NCI-H1930 (cell line): ENCODE measurements around the gene ZNF775.

Experiments
- DNase-seq, 2 experiments: peaks; one replicate each; lab custom pipeline; 2025; lab: John Stamatoyannopoulos, UW

Gene ZNF775

GRCh38 chr7:150368884-150369747, 10.0 kb upstream of the ZNF775 start:
- no peak for DNase-seq

GRCh38 chr7:150369748-150370501, 9.2 kb upstream of the ZNF775 start:
- no peak for DNase-seq

GRCh38 chr7:150370612-150371071, 8.5 kb upstream of the ZNF775 start:
- no peak for DNase-seq

- DNase-seq, result no peak
Observed at GRCh38 chr7:150371131-150371995, 7.8 kb upstream of the ZNF775 start.

DNA sequence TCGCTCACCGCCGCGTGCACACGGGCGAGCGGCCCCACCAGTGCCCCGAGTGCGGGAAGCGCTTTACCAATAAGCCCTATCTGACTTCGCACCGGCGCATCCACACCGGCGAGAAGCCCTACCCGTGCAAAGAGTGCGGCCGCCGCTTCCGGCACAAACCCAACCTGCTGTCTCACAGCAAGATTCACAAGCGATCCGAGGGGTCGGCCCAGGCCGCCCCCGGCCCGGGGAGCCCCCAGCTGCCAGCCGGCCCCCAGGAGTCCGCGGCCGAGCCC, 7.2 kb upstream of the ZNF775 start:
- no peak for DNase-seq

DNA sequence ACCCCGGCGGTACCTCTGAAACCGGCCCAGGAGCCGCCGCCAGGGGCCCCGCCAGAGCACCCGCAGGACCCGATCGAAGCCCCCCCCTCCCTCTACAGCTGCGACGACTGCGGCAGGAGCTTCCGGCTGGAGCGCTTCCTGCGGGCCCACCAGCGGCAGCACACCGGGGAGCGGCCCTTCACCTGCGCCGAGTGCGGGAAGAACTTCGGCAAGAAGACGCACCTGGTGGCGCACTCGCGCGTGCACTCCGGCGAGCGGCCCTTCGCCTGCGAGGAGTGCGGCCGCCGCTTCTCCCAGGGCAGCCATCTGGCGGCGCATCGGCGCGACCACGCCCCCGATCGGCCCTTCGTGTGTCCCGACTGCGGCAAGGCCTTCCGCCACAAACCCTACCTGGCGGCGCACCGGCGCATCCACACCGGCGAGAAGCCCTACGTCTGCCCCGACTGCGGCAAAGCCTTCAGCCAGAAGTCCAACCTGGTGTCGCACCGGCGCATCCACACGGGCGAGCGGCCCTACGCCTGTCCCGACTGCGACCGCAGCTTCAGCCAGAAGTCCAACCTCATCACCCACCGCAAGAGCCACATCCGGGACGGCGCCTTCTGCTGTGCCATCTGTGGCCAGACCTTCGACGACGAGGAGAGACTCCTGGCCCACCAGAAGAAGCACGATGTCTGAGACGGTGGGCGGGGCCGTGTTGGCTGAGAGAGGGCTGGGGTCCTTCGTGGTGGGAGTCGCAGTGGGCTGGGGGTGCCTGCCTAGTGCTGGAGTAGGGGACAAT, 6.7 kb upstream of the ZNF775 start:
- DNase-seq, result no peak

- no peak for DNase-seq
Observed at GRCh38 chr7:150373049-150373801, 5.9 kb upstream of the ZNF775 start.

DNA sequence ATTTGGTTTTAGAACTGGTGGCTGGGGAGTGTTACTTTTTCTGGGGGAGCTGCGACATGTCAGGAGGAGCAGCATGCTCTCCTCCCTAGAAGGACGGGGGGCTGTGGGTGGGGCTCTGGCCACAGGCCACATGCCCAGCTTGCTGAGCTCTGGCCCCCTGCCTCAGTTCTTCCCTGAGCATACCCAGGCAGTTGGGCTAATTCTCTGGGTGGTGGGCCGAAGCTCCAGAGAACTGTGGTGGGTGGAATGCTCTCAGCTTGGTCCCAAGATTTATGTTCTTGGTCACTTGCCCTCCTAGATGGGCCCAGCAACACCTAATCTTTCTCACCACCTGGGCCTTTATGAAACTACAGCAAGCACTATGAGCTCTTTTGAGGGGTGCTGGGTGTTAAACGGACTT, 5.1 kb upstream of the ZNF775 start:
- no peak for DNase-seq

DNA sequence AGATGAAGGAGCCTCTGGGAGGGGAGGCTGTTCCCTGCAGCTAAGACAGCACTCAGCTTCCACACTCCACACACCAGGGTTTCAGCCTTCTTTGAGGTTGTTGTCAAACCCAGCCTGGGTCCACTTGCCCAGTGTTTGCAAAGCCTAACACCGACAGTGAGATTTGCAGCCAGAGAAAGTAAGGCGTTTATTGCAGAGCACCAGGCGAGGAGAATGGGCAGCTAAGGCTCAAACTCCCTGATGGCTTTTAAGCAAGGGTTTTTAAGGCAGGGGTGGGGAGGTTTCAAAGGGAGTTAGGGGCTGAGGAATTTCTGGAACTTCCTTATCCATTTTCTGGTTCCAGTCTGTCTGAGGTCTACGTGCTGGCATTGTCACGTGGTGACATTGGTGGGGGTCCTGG, 4.7 kb upstream of the ZNF775 start:
- DNase-seq, result no peak

GRCh38 chr7:150375662-150376521, 3.2 kb upstream of the ZNF775 start:
- no peak for DNase-seq

DNA sequence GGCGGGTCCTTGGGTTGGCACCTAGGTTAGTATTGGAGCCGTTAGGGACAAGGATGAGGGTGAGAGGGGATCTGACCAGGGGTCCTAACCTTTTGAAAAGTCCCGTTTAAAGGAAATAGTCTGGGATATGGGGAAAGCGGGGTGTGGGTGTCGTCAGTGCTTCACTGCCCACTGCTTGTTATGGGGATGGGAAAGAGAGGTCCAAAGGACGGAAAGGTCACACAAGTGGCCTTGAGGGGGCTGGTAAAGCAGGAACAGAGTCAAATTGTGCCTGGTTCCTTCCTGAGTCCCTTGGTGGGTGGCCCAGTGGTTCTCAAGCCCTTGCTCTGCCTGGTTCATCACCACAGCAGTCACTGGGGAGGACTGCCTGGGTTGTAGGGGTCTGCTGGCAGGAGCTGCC, 2.6 kb upstream of the ZNF775 start:
- DNase-seq, result no peak

- DNase-seq, result no peak
Observed at GRCh38 chr7:150377196-150377595, 1.9 kb upstream of the ZNF775 start.

DNA sequence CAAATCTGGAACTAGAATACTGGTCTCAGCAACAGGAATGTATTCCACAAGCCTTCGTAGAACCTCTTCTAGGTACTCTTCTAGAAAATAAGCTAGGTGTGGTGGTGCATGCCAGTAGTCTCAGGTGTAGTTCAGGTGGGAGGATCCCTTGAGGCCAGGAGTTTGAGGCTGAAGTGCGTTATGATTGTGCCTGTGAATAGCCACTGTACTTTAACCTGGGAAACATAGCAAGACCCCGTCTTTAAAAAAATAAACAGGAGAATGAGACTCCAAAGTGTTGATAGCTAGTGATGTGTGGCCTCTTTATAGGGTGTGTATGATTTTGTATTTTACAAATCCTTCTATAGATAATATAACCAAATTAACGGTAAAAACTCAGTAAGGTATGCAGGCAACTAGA, 1.5 kb upstream of the ZNF775 start:
- no peak for DNase-seq

- DNase-seq, result peak; percentile 46 to 50
Observed at GRCh38 chr7:150378115-150378852, 846 bp upstream of the ZNF775 start.

GRCh38 chr7:150379441-150380379, 580 bp downstream of the ZNF775 start:
- no peak for DNase-seq

- DNase-seq, result no peak
Observed at GRCh38 chr7:150380463-150380862, 1.3 kb downstream of the ZNF775 start.

DNA sequence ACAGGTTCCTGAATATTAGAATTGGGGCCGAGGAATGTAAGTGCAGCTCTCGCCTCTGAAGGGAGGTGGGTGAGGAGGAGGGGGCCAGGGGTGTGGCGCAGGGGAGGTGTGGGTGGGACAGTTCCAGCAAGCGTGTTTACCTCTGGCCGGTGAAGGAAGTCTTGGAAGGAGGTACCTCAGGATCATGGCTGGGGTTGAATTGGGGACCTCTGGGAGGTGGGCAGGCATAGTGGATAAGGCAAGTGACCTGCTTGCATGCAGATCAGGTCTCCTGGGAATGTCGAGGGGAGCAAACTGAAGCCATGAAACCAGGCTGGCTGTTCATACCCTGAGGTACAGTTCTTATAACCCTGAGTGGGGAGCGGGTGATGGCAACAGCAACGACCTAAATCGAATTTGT, 2.0 kb downstream of the ZNF775 start:
- no peak for DNase-seq

- no peak for DNase-seq
Observed at GRCh38 chr7:150381785-150382122, 2.6 kb downstream of the ZNF775 start.
